GM23338 (cell line): ENCODE measurements around the gene SEMA4D. TPM values are rescaled to one million over a fixed set of nuclear protein-coding genes. Genes with fewer than 3 reads are reported as not detected.

Experiments
- ATAC-seq: fragments of 200-7000 bp; cut with Tn5 transposase; 3 replicates; pipeline ENCODE4 v1.9.1; 2020
- DNase-seq: peaks from one replicate; pipeline ENCODE4 v3.0.0-alpha.2; 2015; ENCODE audit warnings: low spot score
- H2AFZ ChIP-seq: fragments of 200-600 bp; sonication (generic); 2 replicates; pipeline ENCODE4 v1.8.0; 2016; ENCODE audit warnings: antibody characterized with exemption, mild to moderate bottlenecking, moderate library complexity
- H3F3A ChIP-seq: fragments of 200-600 bp; sonication (generic); replicated peaks from 2 replicates; pipeline ENCODE4 v1.8.0; 2017; ENCODE audit warnings: antibody characterized with exemption, mixed run types, low read depth
- H3K27ac ChIP-seq: fragments of 200-600 bp; sonication (generic); 2 replicates; pipeline ENCODE4 v1.6.1; 2016; ENCODE audit warnings: low read depth
- H3K27me3 ChIP-seq: fragments of 200-600 bp; sonication (generic); 2 replicates; pipeline ENCODE4 v1.8.0; 2016; ENCODE audit warnings: mild to moderate bottlenecking, mixed run types, moderate library complexity; ENCODE audit not compliant: insufficient read depth
- H3K36me3 ChIP-seq: fragments of 200-600 bp; sonication (generic); 2 replicates; pipeline ENCODE4 v1.8.0; 2016; ENCODE audit warnings: mild to moderate bottlenecking; ENCODE audit not compliant: insufficient read depth
- H3K4me1 ChIP-seq: fragments of 200-600 bp; sonication (generic); 2 replicates; pipeline ENCODE4 v1.8.0; 2016; ENCODE audit warnings: mild to moderate bottlenecking, moderate library complexity; ENCODE audit not compliant: insufficient read depth
- H3K4me2 ChIP-seq: fragments of 200-600 bp; sonication (generic); 2 replicates; pipeline ENCODE4 v1.7.1; 2017; ENCODE audit warnings: mixed run types
- H3K4me3 ChIP-seq: fragments of 200-600 bp; sonication (generic); 2 replicates; pipeline ENCODE4 v1.6.1; 2016; ENCODE audit warnings: mixed run types
- H3K79me2 ChIP-seq: fragments of 200-600 bp; sonication (generic); replicated peaks from 2 replicates; pipeline ENCODE4 v1.8.0; 2017; ENCODE audit warnings: mild to moderate bottlenecking; ENCODE audit not compliant: insufficient read depth
- H3K9me2 ChIP-seq: fragments of 200-600 bp; sonication (generic); 2 replicates; pipeline ENCODE4 v1.8.0; 2017; ENCODE audit not compliant: insufficient read depth
- H4K20me1 ChIP-seq: fragments of 200-600 bp; sonication (generic); replicated peaks from 2 replicates; pipeline ENCODE4 v1.8.0; 2017; ENCODE audit warnings: mild to moderate bottlenecking; ENCODE audit not compliant: insufficient read depth
- H3K27ac Mint-ChIP-seq: 2 replicates; pipeline ENCODE4 v1.8.0; 2020; ENCODE audit warnings: inconsistent platforms, mild to moderate bottlenecking, moderate library complexity, mixed read lengths
- H3K27me3 Mint-ChIP-seq: 3 replicates; pipeline ENCODE4 v1.8.0; 2022; ENCODE audit warnings: low read depth, mild to moderate bottlenecking, moderate library complexity, mixed read lengths, inconsistent platforms; ENCODE audit not compliant: insufficient read depth, poor library complexity
- H3K36me3 Mint-ChIP-seq: 3 replicates; pipeline ENCODE4 v1.8.0; 2021; ENCODE audit warnings: low read depth, mild to moderate bottlenecking, inconsistent platforms, moderate library complexity, mixed read lengths
- H3K4me1 Mint-ChIP-seq: 3 replicates; pipeline ENCODE4 v1.8.0; 2020; ENCODE audit warnings: mild to moderate bottlenecking, inconsistent platforms, mixed read lengths
- H3K4me3 Mint-ChIP-seq: 3 replicates; pipeline ENCODE4 v1.8.0; 2021; ENCODE audit warnings: moderate library complexity, mild to moderate bottlenecking, inconsistent platforms, mixed read lengths
- H3K9me3 Mint-ChIP-seq: 3 replicates; pipeline ENCODE4 v1.8.0; 2020; ENCODE audit warnings: moderate library complexity, mild to moderate bottlenecking, inconsistent platforms, mixed read lengths
- CTCF ChIP-seq, 2 experiments: fragments of 200-600 bp in 1 of 2; sonication (generic) in 1 of 2; conservative IDR thresholded peaks; 2 replicates each; pipeline versions ENCODE4 v1.5.1 to v1.6.1; 2016 to 2017; ENCODE audit warnings: antibody characterized with exemption in 2 of 2, low read depth in 2 of 2, mild to moderate bottlenecking in 2 of 2, moderate library complexity in 1 of 2
- ETS1 ChIP-seq: IDR thresholded peaks from 2 replicates; pipeline ENCODE4 v1.6.1; 2016; ENCODE audit warnings: antibody characterized with exemption
- EZH2 ChIP-seq: fragments of 200-600 bp; sonication (generic); IDR thresholded peaks from one replicate; pipeline ENCODE4 v1.8.0; 2017; ENCODE audit warnings: antibody characterized with exemption, mild to moderate bottlenecking, low read depth; ENCODE audit not compliant: unreplicated experiment
- EZH2phosphoT487 ChIP-seq: fragments of 200-600 bp; sonication (generic); IDR thresholded peaks from one replicate; pipeline ENCODE4 v1.8.1; 2018; ENCODE audit warnings: antibody characterized with exemption; ENCODE audit not compliant: unreplicated experiment
- JUNB ChIP-seq: IDR thresholded peaks from one replicate; pipeline ENCODE4 v1.6.1; 2016; ENCODE audit warnings: antibody characterized with exemption; ENCODE audit not compliant: unreplicated experiment
- NANOG ChIP-seq: IDR thresholded peaks from 2 replicates; pipeline ENCODE4 v1.6.1; 2016; ENCODE audit warnings: antibody characterized with exemption, borderline replicate concordance
- REST ChIP-seq: IDR thresholded peaks from one replicate; pipeline ENCODE4 v1.6.1; 2018; ENCODE audit warnings: antibody characterized with exemption; ENCODE audit not compliant: unreplicated experiment
- STAT1 ChIP-seq: IDR thresholded peaks from one replicate; pipeline ENCODE4 v1.6.1; 2016; ENCODE audit warnings: antibody characterized with exemption; ENCODE audit not compliant: unreplicated experiment
- ZNF462 ChIP-seq: fragments of 250-450 bp; sonication (Bioruptor Pico); IDR thresholded peaks from 2 replicates; pipeline ENCODE4 v1.5.0; 2020; ENCODE audit warnings: mild to moderate bottlenecking, moderate library complexity
- polyA plus RNA-seq: library from polyadenylated mRNA; unstranded; fragments of >200 nt; fragmentation: Nextera tagmentation; extraction: Ambion mirVana; gene quantifications from 2 replicates; pipeline ENCODE4 v1.2.1, GENCODE V29; 2016
- total RNA-seq: library from RNA; depleted of rRNA; stranded (reverse); fragments of >200 nt; shearing (Covaris generic); gene quantifications from 2 replicates; pipeline ENCODE4 v1.2.3, GENCODE V29; 2014

SEMA4D gene
- total and polyA plus RNA-seq, 2 experiments from 2014 or later: 19.3 to 63.0 TPM

GRCh38 chr9:89543621-89544278, 45.8 kb upstream of the SEMA4D start (continued):
- TF ChIP-seq REST (no peak), ETS1 (no peak)

- no peak overlapping the region for H2AFZ ChIP-seq
- no peak overlapping the region for H3K27ac Mint-ChIP-seq
- no peak for ATAC-seq
- TF ChIP-seq NANOG (no peak), JUNB (no peak), STAT1 (no peak), ZNF462 (CRISPR knock-in tag) (no peak), ETS1 (no peak), CTCF (conservative IDR thresholded peaks at IDR 0.05; ENCODE audit: low read depth in 2 of 2) (0 out of 4 replicates have a peak, but pooled peaks of 1 of the 2 experiments have one; percentile 5), EZH2phosphoT487 (no peak), EZH2 (no peak)
These were observed 45.2 kb upstream of the SEMA4D start for GRCh38 chr9:89543111-89543510.

More at GRCh38 chr9:89543111-89543510, 45.2 kb upstream of the SEMA4D start:
- Mint-ChIP-seq H3K9me3 (peaks cover 15% of the 10 kb centered on the region), H3K4me3 (no peak overlapping the region), H3K27me3 (peaks cover 7% of the 10 kb centered on the region), H3K36me3 (peaks cover 14% of the 10 kb centered on the region), H3K4me1 (peaks cover 12% of the 10 kb centered on the region)
- no peaks in the 10 kb centered on the region for H3K4me1 ChIP-seq
- H3K79me2 ChIP-seq: no peaks in the 10 kb centered on the region
- H3K9me2 ChIP-seq: 0 out of 2 replicates have a peak, but pooled peaks cover 3% of the 10 kb centered on the region
- no peak overlapping the region for H3K27ac ChIP-seq
- no peaks in the 10 kb centered on the region for H3F3A ChIP-seq
- H4K20me1 ChIP-seq: no peaks in the 10 kb centered on the region
- H3K27me3 ChIP-seq: no peaks in the 10 kb centered on the region
- H3K4me3 ChIP-seq: no peak overlapping the region
- H3K36me3 ChIP-seq: no peaks in the 10 kb centered on the region
- no peak overlapping the region for H3K4me2 ChIP-seq
- no peak for DNase-seq
